Ishikawa (cell line): ENCODE results near the gene GOLGA1.

Source experiments
- CEBPB ChIP-seq: IDR thresholded peaks from 2 replicates; pipeline ENCODE4 v1.6.1; 2012
- EGR1 ChIP-seq: IDR thresholded peaks from 2 replicates; pipeline ENCODE4 v1.6.1; 2012
- EP300 ChIP-seq: IDR thresholded peaks from 2 replicates; pipeline ENCODE4 v1.6.1; 2012; ENCODE audit warnings: borderline replicate concordance
- RAD21 ChIP-seq: IDR thresholded peaks from 2 replicates; pipeline ENCODE4 v1.6.1; 2012; ENCODE audit warnings: low read depth
- REST ChIP-seq: IDR thresholded peaks from 2 replicates; pipeline ENCODE4 v1.6.1; 2012; ENCODE audit warnings: low read depth, mild to moderate bottlenecking
- TAF1 ChIP-seq: IDR thresholded peaks from 2 replicates; pipeline ENCODE4 v1.6.1; 2012; ENCODE audit warnings: low read depth, mild to moderate bottlenecking
- TCF12 ChIP-seq: IDR thresholded peaks from 2 replicates; pipeline ENCODE4 v1.6.1; 2012; ENCODE audit warnings: low read depth
- TEAD4 ChIP-seq: IDR thresholded peaks from 2 replicates; pipeline ENCODE4 v1.6.1; 2012
- USF1 ChIP-seq: IDR thresholded peaks from 2 replicates; pipeline ENCODE4 v1.6.1; 2012
- YY1 ChIP-seq: IDR thresholded peaks from 2 replicates; pipeline ENCODE4 v1.6.1; 2012; ENCODE audit warnings: low read depth

DNA sequence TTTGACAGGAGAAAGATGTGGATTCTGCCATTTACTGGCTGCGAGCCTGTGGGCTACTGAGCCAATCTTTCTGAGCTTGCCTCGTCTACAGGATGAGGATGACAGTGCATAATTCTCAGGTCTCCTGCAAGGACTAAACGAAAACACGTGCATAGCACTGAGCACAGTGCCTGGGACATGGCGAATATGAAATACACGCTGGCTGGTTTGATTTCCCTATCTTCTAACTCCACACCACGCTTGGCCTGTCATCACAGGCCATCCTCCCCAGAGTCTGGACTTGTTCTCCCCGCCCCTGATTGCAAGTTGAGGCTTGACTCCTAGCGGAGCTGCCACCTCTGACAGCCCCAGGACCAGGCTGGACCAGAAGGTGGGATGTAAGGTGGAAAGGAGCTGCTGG is 41.0 kb downstream of the GOLGA1 start:
- TF ChIP-seq TEAD4: no peak
- no peak for TF ChIP-seq USF1
- no peak for TF ChIP-seq RAD21
- TF ChIP-seq TAF1: no peak
- TF ChIP-seq REST: no peak
- no peak for TF ChIP-seq CEBPB
- no peak for TF ChIP-seq YY1
- TF ChIP-seq TCF12: no peak
- no peak for TF ChIP-seq EGR1
- TF ChIP-seq EP300: no peak
